HepG2 (cell line): ENCODE results near the gene OTUD6A. TPM values are rescaled to one million over a fixed set of nuclear protein-coding genes. Genes with fewer than 3 reads are reported as not detected.

Experiments used
- ATAC-seq: fragments of 200-7000 bp; cut with Tn5 transposase; 3 replicates; pipeline ENCODE4 v1.9.1; 2020; ENCODE audit warnings: mild to moderate bottlenecking, moderate library complexity
- BruUV-seq: library from RNA; stranded (reverse); fragments of 400-500 nt; replicated peaks from 2 replicates; lab custom pipeline; 2021; lab: Mats Ljungman, UMichigan
- CTCF ChIA-PET: fragments of 300-600 bp; formaldehyde crosslinking; extraction: SDS; loops from one replicate; lab custom pipeline; 2021; ENCODE audit warnings: low total read pairs, inconsistent platforms, low intra/inter-chr PET ratio; lab: Yijun Ruan, JAX
- POLR2A ChIA-PET: fragments of 350-600 bp; sonication (Branson Sonifier 250); formaldehyde crosslinking; loops from one replicate; lab custom pipeline; 2020; ENCODE audit warnings: antibody characterized with exemption, inconsistent platforms; lab: Yijun Ruan, JAX
- DNase-seq: peaks from one replicate; pipeline ENCODE4 v3.0.0-alpha.2; 2015; ENCODE audit warnings: low spot score
- FAIRE-seq: peaks from 3 replicates; lab custom pipeline; 2011; peaks lifted over from hg19 to GRCh38; lab: Jason Lieb, UNC
- H2AFZ ChIP-seq: one replicate; pipeline ENCODE4 v1.6.1; 2011; ENCODE audit warnings: low read length, inconsistent platforms
- H3K27ac ChIP-seq: fragments of 300-600 bp; 3 replicates; pipeline ENCODE4 v1.8.0; 2011; ENCODE audit warnings: mixed run types, mild to moderate bottlenecking, mixed read lengths, low read length, inconsistent platforms; ENCODE audit not compliant: insufficient read depth; ENCODE audit errors: extremely low read length
- H3K27me3 ChIP-seq, 2 experiments: fragments of 200-600 bp in 1 of 2; 2 replicates in 1 of 2; 3 replicates in 1 of 2; pipeline versions ENCODE4 v1.6.0 to v1.8.0; 2011; ENCODE audit warnings: low read length in 2 of 2, mild to moderate bottlenecking in 2 of 2, moderate library complexity in 2 of 2, inconsistent platforms in 1 of 2; ENCODE audit not compliant: insufficient read depth in 2 of 2, control insufficient read depth in 1 of 2
- H3K36me3 ChIP-seq, 2 experiments: fragments of 200-600 bp in 1 of 2; replicated peaks in 1 of 2; 2 replicates in 1 of 2; 3 replicates in 1 of 2; pipeline versions ENCODE4 v1.5.1 to v1.8.0; 2011; ENCODE audit warnings: low read length in 2 of 2, inconsistent platforms in 1 of 2; ENCODE audit not compliant: insufficient read depth in 2 of 2, control insufficient read depth in 1 of 2
- H3K4me1 ChIP-seq: 2 replicates; pipeline ENCODE4 v1.5.1; 2012; ENCODE audit warnings: low read length, inconsistent platforms; ENCODE audit not compliant: insufficient read depth
- H3K4me2 ChIP-seq: 2 replicates; pipeline ENCODE4 v1.6.0; 2011; ENCODE audit warnings: low read depth, low read length, inconsistent platforms
- H3K4me3 ChIP-seq, 3 experiments: fragments of 200-600 bp in 1 of 3; sonication (generic), shearing (Covaris generic) in 1 of 3; replicated peaks in 1 of 3; 2 replicates each; pipeline ENCODE4 v1.5.1; 2011 to 2016; ENCODE audit warnings: low read length in 3 of 3, inconsistent platforms in 2 of 3, low read depth in 2 of 3, mild to moderate bottlenecking in 2 of 3, control low read depth in 1 of 3, mixed read lengths in 1 of 3; ENCODE audit not compliant: insufficient read depth in 1 of 3
- H3K79me2 ChIP-seq: one replicate; pipeline ENCODE4 v1.6.1; 2011; ENCODE audit warnings: low read length, inconsistent platforms; ENCODE audit not compliant: insufficient read depth
- H3K9ac ChIP-seq: 2 replicates; pipeline ENCODE4 v1.6.0; 2011; ENCODE audit warnings: mild to moderate bottlenecking, low read depth, low read length, inconsistent platforms; ENCODE audit not compliant: insufficient read depth
- H3K9me3 ChIP-seq: 2 replicates; pipeline ENCODE4 v1.5.1; 2012; ENCODE audit warnings: mild to moderate bottlenecking, low read length
- H4K20me1 ChIP-seq: 2 replicates; pipeline ENCODE4 v1.6.0; 2011; ENCODE audit warnings: inconsistent platforms, mild to moderate bottlenecking, low read length, moderate library complexity; ENCODE audit not compliant: insufficient read depth
- ADNP ChIP-seq: sonication (generic); formaldehyde crosslinking; IDR thresholded peaks from 2 replicates; pipeline ENCODE4 v1.4.0; 2020; ENCODE audit warnings: missing genetic modification reagents
- CBX1 ChIP-seq: IDR thresholded peaks from one replicate; pipeline ENCODE4 v1.6.1; 2016; ENCODE audit warnings: antibody characterized with exemption, low read depth
- ELF3 ChIP-seq: IDR thresholded peaks from 2 replicates; pipeline ENCODE4 v1.6.1; 2016; ENCODE audit warnings: missing genetic modification reagents, missing compliant biosample characterization
- EP300 ChIP-seq, 3 experiments: sonication (generic) in 1 of 3; formaldehyde crosslinking in 1 of 3; IDR thresholded peaks; 2 replicates each; pipeline versions ENCODE4 v1.5.1 to v1.6.1; 2011 to 2020; ENCODE audit warnings: low read depth in 2 of 3, low read length in 2 of 3, borderline replicate concordance in 1 of 3, improper control_type of control experiment in 1 of 3, mild to moderate bottlenecking in 1 of 3, missing genetic modification reagents in 1 of 3, moderate library complexity in 1 of 3
- HIVEP1 ChIP-seq: sonication (generic); formaldehyde crosslinking; IDR thresholded peaks from 2 replicates; pipeline ENCODE4 v1.4.0; 2020; ENCODE audit warnings: mild to moderate bottlenecking, missing genetic modification reagents
- SMAD3 ChIP-seq: sonication (generic); formaldehyde crosslinking; IDR thresholded peaks from 2 replicates; pipeline ENCODE4 v1.4.0; 2020; ENCODE audit warnings: missing genetic modification reagents
- THAP7 ChIP-seq: sonication (generic); formaldehyde crosslinking; IDR thresholded peaks from 2 replicates; pipeline ENCODE4 v1.8.1; 2023; ENCODE audit warnings: mild to moderate bottlenecking, missing genetic modification reagents
- WIZ ChIP-seq: sonication (generic); formaldehyde crosslinking; IDR thresholded peaks from 2 replicates; pipeline ENCODE4 v1.5.1; 2020; ENCODE audit warnings: mild to moderate bottlenecking, missing genetic modification reagents
- ZBTB14 ChIP-seq: sonication (generic); formaldehyde crosslinking; IDR thresholded peaks from 2 replicates; pipeline ENCODE4 v1.4.0; 2020; ENCODE audit warnings: missing genetic modification reagents
- ZBTB4 ChIP-seq: sonication (generic); formaldehyde crosslinking; IDR thresholded peaks from 2 replicates; pipeline ENCODE4 v1.4.0; 2020; ENCODE audit warnings: missing genetic modification reagents, mild to moderate bottlenecking, borderline replicate concordance
- ZNF510 ChIP-seq: sonication (generic); formaldehyde crosslinking; IDR thresholded peaks from 2 replicates; pipeline ENCODE4 v1.4.0; 2020; ENCODE audit warnings: low read depth, mild to moderate bottlenecking, missing genetic modification reagents
- ZNF609 ChIP-seq: sonication (generic); formaldehyde crosslinking; IDR thresholded peaks from 2 replicates; pipeline ENCODE4 v1.4.0; 2020; ENCODE audit warnings: mild to moderate bottlenecking, missing genetic modification reagents, borderline replicate concordance
- ZNF879 ChIP-seq: sonication (generic); formaldehyde crosslinking; IDR thresholded peaks from 2 replicates; pipeline ENCODE4 v1.8.1; 2023; ENCODE audit warnings: missing genetic modification reagents
- WGBS: methylation state at CpG from one replicate; pipeline ENCODE4 v1.1.6; 2017; ENCODE audit warnings: low lambda C conversion rate; 5-methylcytosine and 5-hydroxymethylcytosine counted together
- in situ Hi-C: cut with HindIII; loops from 2 replicates; pipeline ENCODE4 v1.10.0; 2017; ENCODE audit warnings: low pct_unique_long_range_greater_than_20kb; ENCODE audit not compliant: extremely low pct_ligation_motif_present
- intact Hi-C: fragments of 100-400 bp; cut with micrococcal nuclease; formaldehyde crosslinking; loops from one replicate; pipeline ENCODE4 v1.10.0; 2022; ENCODE audit not compliant: unreplicated experiment
- polyA plus RNA-seq, 8 experiments: library from polyadenylated mRNA; depleted of rRNA in 3 of 8; stranded (reverse) in 7 of 8; unstranded in 1 of 8; fragments of >200 nt; fragmentation: Illumina TruSeq in 4 of 8; extraction: Trizol in 4 of 8; gene quantifications; 2 replicates each; pipeline versions ENCODE4 v1.2.1 to v1.2.3, GENCODE V29; 2011 to 2016; ENCODE audit warnings: low read depth in 4 of 8, missing spikeins in 1 of 8, mixed read lengths in 1 of 8; ENCODE audit not compliant: insufficient read depth in 1 of 8
- total RNA-seq, 5 experiments: library from RNA; depleted of rRNA; stranded (reverse); fragments of >200 nt; fragmentation: Illumina TruSeq; extraction: Trizol; gene quantifications; 2 replicates each; pipeline ENCODE4 v1.2.3, GENCODE V29; 2016; ENCODE audit warnings: low read depth in 1 of 5

OTUD6A gene
- total and polyA plus RNA-seq, 2 of the 13 experiments (the other 11 are each of a cell fraction or from before 2014, with no cell fraction given) = not detected

- no peak overlapping the region for H3K4me2 ChIP-seq
- BruUV-seq = no TSS peak
- no peak for TF ChIP-seq ZNF510 (CRISPR knock-in tag)
- no peak for TF ChIP-seq HIVEP1 (CRISPR knock-in tag)
- no peak for TF ChIP-seq WIZ
- TF ChIP-seq ZNF879 (CRISPR knock-in tag) = no peak
- no peak for TF ChIP-seq ADNP (CRISPR knock-in tag)
- no peak for TF ChIP-seq ZBTB14 (CRISPR knock-in tag)
- no peak for TF ChIP-seq ZBTB4 (CRISPR knock-in tag)
- no peak for TF ChIP-seq THAP7
- TF ChIP-seq ZNF609 = no peak
- no peak for TF ChIP-seq EP300 (IDR thresholded peaks at IDR 0.05; ENCODE audit: low read depth in 2 of 2, low read length in 2 of 2)
- no peak for TF ChIP-seq EP300 (CRISPR knock-in tag; IDR thresholded peaks at IDR 0.05; ENCODE audit: borderline replicate concordance)
- TF ChIP-seq SMAD3 (CRISPR knock-in tag) = no peak
- TF ChIP-seq ELF3 (CRISPR knock-in tag) = no peak
- TF ChIP-seq CBX1 = no peak
These were observed 36.0 kb upstream of the OTUD6A start for GRCh38 chrX:70026112-70026850.

More at GRCh38 chrX:70026112-70026850, 36.0 kb upstream of the OTUD6A start:
- ChIA-PET POLR2A (no interaction called here), CTCF (no interaction called here)
- intact Hi-C loops (no loop called here), in situ Hi-C loops (no loop called here)
- no peaks in the 10 kb centered on the region for H4K20me1 ChIP-seq
- no peaks in the 10 kb centered on the region for H3K27me3 ChIP-seq
- H3K36me3 ChIP-seq = no peaks in the 10 kb centered on the region
- WGBS = 94% methylated on average over 1 of the region's 1 CpG
- no peaks in the 10 kb centered on the region for H3K79me2 ChIP-seq
- no peak overlapping the region for H3K4me3 ChIP-seq
- ATAC-seq = no peak
- H3K9ac ChIP-seq = no peak overlapping the region
- no peak overlapping the region for H2AFZ ChIP-seq
- no peak for FAIRE-seq
- H3K9me3 ChIP-seq = no peaks in the 10 kb centered on the region
- no peak overlapping the region for H3K27ac ChIP-seq
- no peaks in the 10 kb centered on the region for H3K4me1 ChIP-seq
- DNase-seq = no peak
